Coronary artery (tissue), 2 donors: ENCODE results near the gene SH3GL1.
"Not testable (repeated sequence)": the region's sequence is repeated elsewhere in the genome, so short reads cannot be mapped to it uniquely, and the experiment has no call there.

Source experiments
- DNase-seq: peaks from one replicate; pipeline ENCODE4 v3.0.0-alpha.2; 2017; ENCODE audit warnings: low spot score
- H3K27ac ChIP-seq, 2 donors: fragments of 200-600 bp; sonication (generic); one replicate each; pipeline ENCODE4 v1.5.1; 2016 to 2019
- H3K4me3 ChIP-seq: fragments of 200-600 bp; sonication (generic); 2 replicates; pipeline ENCODE4 v1.5.1; 2016; ENCODE audit warnings: mild to moderate bottlenecking, moderate library complexity
- TF ChIP-seq, protein P1 (sequence below): fragments of 200-600 bp; sonication (generic); IDR thresholded peaks from one replicate; pipeline ENCODE4 v1.5.1; 2019; ENCODE audit warnings: antibody characterized with exemption

Gene SH3GL1

DNA sequence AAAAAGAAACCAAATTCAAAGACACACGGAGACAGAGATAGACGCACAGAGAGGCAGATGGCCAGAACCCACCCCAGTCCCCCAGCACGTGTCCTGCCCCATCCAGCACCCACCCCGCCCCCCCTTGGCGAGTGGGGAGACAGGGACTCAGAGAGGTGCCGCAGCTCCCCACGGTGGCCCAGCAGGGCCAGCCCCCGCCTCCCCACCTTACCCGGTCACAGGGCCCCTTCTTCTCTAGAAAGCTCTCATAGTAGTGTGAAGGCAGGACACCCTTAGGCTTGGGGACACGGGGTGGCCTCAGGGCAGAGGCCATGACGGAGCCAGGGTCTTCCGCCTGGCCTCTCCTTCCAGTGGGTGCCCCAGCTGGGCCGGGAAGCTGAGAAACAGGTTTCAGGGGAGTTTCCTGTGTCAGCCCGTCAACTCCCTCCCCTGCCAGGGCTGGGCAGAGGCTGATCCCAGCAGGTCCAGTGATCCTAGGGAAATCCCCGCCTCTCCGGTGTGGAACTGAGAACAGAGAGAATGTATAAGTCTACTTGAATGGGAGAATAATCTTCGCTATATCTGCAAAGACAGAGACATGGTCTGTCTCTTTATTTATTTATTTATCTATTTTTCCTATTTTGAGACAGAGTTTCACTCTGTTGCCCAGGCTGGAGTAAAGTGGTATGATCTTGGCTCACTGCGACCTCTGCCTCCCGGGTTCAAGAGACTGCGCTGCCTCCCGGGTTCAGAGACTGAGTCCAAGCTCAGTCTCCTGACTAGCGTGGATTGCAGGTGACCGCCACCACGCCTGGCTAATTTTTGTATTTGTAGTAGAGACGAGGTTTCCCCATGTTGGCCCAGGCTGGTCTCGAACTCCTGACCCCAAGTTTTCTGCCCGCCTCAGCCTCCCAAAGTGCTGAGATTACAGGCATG lies 61.6 kb downstream of the SH3GL1 start, which contains the start of gene STAP2:
Gene STAP2, minus strand, starts transcription at position 387 of the 915 bp plus-strand sequence. Its CDS starts 74 bp downstream, at position 313.
- TF ChIP-seq, protein P1, sequence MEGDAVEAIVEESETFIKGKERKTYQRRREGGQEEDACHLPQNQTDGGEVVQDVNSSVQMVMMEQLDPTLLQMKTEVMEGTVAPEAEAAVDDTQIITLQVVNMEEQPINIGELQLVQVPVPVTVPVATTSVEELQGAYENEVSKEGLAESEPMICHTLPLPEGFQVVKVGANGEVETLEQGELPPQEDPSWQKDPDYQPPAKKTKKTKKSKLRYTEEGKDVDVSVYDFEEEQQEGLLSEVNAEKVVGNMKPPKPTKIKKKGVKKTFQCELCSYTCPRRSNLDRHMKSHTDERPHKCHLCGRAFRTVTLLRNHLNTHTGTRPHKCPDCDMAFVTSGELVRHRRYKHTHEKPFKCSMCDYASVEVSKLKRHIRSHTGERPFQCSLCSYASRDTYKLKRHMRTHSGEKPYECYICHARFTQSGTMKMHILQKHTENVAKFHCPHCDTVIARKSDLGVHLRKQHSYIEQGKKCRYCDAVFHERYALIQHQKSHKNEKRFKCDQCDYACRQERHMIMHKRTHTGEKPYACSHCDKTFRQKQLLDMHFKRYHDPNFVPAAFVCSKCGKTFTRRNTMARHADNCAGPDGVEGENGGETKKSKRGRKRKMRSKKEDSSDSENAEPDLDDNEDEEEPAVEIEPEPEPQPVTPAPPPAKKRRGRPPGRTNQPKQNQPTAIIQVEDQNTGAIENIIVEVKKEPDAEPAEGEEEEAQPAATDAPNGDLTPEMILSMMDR = no peak
- DNase-seq = no peak
- Histone ChIP-seq H3K27ac (peak within 1 kb of the TSS in 1 of 2 donors; percentile 25), H3K4me3 (peak within 1 kb of the TSS; percentile 66)

DNA sequence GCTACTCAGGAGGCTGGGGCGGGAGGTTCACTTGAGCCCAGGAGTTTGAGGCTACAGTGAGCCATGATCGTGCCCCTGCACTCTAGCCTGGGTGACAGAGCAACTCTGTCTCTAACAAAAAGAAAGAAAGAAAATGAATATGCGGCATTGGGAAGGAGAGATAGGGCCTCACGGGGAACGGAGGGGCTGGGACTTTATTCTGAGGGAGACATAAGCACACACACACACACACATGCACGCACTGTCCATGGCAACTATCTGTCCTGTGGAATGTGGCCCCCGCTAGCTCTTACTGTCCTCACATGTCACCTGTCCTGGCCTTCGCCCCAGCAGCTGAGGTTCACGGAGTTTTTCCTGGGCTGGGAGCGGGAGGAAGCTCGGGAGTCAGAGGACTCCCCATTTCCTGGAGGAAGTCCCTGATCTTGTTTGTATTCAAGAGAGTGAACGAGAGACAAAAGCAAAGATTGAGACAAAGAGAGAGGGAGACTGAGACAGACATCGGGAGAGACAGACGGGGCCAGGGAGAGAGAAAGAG lies 62.4 kb downstream of the SH3GL1 start:
- no peak for DNase-seq
- Histone ChIP-seq H3K27ac (no peak overlapping the region), H3K4me3 (peak overlapping the region; percentile 66)
- TF ChIP-seq, protein P1 = no peak

DNA sequence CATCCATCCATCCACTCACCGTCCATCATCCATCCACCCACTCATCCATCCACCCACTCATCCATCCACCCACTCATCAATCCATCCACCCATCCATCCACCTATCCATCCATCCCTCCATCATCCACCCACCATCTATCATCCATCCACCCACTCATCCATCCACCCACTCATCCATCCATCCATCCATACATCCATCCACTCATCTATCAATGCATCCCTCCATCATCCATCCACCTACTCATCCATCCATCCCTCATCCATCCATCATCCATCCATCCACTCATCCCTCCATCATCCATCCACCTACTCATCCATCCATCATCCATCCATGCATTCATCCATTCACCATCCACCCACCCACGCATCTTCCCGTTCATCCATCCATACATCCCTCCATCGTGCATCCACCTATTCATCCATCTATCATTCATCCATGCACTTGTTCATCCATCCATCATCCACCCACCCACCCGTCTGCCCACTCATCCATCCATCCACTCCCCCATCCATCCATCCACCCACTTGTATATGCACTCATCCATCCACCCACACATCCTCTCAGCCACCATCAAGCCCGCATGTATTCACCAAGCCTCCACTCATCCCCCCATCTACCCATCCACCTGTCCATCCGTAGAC lies 65.3 kb downstream of the SH3GL1 start:
- no peak for DNase-seq
- TF ChIP-seq, protein P1 = no peak
- Histone ChIP-seq H3K27ac (no peak overlapping the region), H3K4me3 (no peak overlapping the region)

DNA sequence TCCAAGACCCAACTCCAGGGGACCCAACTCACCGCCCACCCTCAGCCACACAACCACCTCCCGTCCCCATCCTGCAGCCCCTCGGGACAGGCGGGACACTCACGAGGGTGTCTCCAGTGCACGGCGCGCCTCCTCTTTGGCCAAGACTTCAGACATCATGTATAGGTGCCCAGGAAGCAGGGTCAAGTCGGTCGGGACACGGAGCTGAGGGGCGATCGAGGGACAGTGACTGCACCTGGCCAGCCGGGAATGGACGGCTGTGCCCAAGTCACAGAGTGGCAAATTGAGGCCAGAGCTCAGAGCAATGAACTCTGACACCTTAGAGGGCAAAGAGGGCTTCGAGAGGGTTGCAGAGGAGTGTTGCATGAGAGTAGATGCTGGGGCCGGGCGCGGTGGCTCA lies 70.5 kb downstream of the SH3GL1 start:
- no peak overlapping the region for H3K4me3 ChIP-seq
- H3K27ac ChIP-seq = no peak overlapping the region
- no peak for DNase-seq
- TF ChIP-seq, protein P1 = no peak

DNA sequence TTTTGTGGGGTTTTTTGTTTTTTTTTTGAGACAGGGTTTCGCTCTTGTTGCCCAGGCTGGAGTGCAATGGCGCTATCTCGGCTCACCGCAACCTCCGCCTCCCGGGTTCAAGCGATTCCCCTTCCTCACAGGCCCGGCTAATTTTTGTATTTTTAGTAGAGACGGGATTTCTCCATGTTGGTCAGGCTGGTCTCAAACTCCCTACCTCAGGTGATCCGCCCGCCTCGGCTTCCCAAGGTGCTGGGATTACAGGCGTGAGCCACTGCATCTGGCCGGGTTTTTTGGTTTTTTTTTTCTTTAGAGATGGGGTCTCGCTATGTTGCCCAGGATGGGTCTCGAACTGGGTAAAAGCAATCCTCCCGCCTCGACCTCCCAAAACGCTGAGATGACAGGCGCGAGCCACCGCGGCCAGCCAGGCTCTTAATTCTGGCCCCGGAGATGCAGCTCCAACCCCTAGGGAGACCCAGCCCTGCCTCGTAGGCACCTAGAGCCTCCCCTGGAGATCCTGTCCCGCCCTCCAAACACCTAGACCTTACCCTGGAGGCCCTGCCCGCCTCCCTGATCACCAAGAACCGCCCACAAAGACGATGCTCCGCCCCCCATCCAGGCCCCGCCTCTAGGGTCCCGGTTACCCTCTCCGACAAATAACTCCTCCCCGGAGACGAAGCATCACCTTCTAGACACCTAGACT lies 71.2 kb downstream of the SH3GL1 start:
- not testable (repeated sequence) for DNase-seq, H3K27ac ChIP-seq
- peak overlapping the region; percentile 63 for H3K4me3 ChIP-seq

DNA sequence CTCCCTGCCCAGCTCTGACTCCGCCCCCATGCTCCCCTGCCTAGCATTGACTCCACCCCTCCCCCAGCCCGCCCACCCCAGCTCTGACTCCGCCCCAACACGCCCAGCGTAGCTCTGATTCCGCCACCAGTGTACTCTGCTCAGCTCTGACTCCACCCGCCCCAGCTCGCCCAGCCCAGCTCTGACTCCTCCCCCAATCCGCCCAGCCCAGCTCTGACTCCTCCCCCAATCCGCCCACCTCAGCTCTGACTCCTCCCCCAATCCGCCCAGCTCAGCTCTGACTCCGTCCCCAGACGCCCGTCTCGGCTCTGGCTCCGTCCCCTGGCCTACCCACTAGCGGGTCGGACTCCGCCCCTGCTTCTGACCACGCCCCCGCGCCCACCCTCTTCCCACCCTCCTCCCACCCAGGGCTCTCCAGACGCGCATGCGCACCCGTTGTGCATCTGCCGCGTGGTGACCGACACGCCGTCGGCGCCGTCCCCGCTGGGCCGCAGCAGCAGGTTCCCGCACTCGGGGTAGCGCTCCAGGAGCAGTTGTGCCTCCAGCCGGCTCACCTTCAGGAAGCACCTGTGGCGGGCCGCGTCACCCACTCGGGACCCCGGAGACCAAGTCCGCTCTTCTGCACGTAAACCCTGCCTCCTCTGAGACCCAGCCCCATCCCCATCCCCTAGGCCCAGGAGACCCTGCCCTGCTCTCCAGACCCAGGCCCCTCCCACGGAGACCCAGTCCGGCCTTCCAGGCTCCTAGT lies 71.9 kb downstream of the SH3GL1 start:
- H3K27ac ChIP-seq = no peak overlapping the region
- peak; percentile 94 for DNase-seq

More for the DNA sequence above, 71.9 kb downstream of the SH3GL1 start:
- peak overlapping the region; percentile 63 for H3K4me3 ChIP-seq
- TF ChIP-seq, protein P1 = no peak
